Measurements from ENCODE around the gene LRRC1.

The LRRC1 gene

GRCh38 chr6:53818858-53819609, 24.2 kb downstream of the LRRC1 start:
- no peak for DNase-seq

DNA sequence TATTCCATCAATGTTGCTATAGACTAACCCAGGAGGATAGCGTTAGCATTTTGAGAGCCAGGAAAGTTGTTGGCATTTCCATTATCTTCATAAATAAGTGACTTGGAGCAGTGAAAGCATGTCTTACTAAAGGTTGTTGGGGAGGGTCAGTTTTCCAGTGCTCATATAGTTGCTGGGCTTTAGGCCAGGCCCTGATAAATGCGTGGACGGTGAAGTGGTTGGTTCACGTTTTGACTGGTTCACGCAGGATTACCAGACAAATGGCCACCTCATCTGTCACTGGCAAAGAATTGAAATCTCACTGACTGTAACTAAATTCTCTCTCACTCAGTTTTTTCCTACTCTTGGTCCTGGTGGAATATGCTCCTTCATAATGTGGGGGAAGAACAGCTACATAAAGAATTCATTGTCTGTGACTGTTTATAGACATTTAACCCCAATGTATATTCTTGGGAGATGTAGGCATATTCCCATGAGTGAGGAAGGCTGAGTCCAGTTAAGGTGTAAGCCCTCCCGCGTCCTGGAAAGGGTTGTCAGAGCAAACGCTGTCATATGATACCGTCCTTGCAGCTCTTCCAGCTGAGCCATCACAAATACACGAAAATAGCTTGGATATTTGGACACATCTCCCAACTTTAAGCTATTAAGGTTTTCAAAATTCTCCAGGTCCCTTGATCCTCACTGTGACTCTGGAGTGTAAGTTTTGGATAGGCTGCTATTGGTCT, 27.8 kb downstream of the LRRC1 start:
- no peak for DNase-seq

- no peak for DNase-seq
These were observed 29.9 kb downstream of the LRRC1 start for GRCh38 chr6:53824714-53825113.

GRCh38 chr6:53825532-53826321, 30.9 kb downstream of the LRRC1 start:
- DNase-seq = no peak

DNA sequence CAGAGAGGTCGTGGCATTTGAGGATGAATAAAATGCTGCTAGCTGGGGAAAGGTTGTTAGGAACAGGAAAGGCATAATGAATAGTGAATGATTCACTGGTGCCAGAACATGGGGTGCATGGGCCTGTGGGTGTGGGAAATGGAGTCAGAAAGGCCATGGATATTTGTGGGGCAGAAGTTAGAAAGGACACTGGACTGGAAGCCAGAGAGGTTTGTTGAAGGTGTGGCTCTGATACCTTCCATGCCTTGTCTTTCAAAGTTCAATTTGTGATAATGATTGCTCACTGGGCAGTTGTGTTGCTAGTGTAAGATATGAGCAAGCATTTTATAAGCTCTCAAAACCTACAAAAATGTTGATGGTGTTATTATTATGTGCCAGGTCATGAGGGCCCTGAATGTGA, 32.7 kb downstream of the LRRC1 start:
- DNase-seq = no peak

- DNase-seq = no peak
These were observed 33.4 kb downstream of the LRRC1 start for GRCh38 chr6:53828215-53828614.

DNA sequence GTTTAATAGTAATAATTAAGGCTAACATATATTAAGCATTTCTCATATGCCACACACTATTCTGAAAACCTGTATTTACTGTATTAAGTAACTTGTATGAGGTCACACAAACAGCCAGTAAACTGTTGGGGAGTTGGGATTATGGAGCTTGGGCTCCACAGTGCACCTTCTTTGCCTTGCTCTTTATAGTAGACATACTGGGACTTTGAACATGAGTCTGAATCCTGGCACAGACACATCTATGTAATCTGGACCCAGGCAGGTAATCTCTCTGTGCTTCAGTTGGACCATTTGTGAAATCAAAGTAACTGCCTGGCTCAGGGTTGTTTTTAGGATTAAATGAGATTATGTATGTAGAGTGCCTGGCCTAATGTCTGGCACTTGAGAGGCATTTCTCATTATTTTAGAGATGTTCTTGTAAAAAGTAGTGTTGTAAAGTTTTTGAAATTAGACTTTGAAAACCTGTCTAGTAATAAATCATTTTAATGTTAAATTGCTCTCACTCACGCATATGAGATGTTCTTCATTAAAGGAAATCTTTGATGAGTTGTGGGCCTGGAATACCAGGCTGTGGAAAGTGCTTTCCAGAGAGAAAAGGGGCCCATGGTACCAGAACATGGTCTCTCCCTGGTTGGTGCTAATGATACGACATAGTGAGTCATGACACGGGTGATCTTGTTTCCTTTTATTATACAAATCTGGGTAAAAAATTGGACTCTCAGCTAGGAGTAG, 34.3 kb downstream of the LRRC1 start:
- no peak for DNase-seq

DNA sequence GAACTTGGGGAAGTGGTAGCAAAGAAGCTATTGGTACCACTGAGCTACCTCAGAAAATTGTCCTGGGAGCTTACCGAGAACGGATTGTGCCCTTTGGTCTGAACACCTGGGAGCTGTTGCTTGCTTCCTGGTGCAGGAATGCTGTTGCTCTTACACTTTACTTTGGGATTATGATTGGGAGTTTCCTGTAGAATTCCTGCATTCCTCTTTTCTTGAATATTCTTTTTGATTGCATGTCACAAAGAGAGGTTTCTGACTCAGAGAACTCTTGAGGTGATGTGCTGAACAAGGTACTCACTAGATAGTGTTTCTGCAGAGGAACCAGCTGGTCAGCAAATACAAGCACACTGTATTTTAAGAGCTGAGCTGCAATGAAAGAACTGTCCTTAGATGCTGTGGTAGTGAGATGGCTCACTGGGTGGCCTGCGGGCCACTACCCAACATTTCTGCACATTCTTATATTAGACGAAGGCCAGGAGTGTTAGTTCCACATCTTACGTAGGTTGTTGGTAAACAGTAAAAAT, 35.0 kb downstream of the LRRC1 start:
- DNase-seq = no peak

GRCh38 chr6:53830366-53830765, 35.6 kb downstream of the LRRC1 start:
- no peak for DNase-seq

- DNase-seq = no peak
These were observed 36.5 kb downstream of the LRRC1 start for GRCh38 chr6:53831081-53831869.

- no peak for DNase-seq
These were observed 37.3 kb downstream of the LRRC1 start for GRCh38 chr6:53831936-53832660.

GRCh38 chr6:53833155-53833554, 38.4 kb downstream of the LRRC1 start:
- no peak for DNase-seq

GRCh38 chr6:53834132-53834531, 39.3 kb downstream of the LRRC1 start:
- DNase-seq = no peak

DNA sequence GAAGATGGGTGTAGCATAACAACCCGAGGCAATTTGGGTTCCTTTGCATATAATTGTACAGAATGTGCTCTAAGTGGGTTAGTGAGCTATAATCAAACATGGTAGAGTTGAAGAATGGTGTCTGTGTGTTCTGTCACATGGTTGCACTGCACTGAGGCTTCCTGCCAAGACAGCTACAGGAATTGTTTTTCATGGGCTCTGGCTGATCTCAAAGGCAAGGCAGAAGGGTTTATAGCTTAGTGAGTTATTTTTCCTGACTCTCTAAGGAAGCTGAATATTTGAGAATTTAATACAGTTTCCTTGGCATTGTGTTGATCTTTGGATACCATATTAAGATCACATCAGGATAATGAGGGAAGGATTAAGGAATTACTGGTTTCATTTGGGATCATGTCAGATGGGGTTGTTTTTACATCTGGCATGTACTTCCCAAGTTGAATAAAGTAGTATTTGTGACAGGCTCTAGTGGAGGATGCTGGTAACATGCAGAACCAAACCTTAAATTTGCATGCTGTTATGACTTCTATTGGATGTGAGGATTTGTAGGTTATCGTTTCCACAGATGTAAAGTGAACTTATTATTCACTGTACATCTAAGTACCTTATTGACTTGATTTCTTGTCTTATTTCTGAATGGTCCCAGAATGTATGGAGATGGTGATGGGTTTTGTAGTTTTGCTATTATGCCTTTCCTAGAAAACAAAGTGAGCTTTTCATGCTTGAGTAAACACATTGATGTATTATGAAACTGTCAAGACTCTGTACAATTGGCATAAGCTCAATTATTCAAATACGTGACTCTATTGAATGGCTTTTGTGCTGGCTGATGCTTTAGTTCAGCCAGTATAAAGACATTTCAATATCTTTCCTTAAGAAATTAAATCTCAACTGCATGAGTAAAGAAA, 43.3 kb downstream of the LRRC1 start:
- DNase-seq = peak; percentile 57

GRCh38 chr6:53840027-53840426, 45.2 kb downstream of the LRRC1 start:
- no peak for DNase-seq

DNA sequence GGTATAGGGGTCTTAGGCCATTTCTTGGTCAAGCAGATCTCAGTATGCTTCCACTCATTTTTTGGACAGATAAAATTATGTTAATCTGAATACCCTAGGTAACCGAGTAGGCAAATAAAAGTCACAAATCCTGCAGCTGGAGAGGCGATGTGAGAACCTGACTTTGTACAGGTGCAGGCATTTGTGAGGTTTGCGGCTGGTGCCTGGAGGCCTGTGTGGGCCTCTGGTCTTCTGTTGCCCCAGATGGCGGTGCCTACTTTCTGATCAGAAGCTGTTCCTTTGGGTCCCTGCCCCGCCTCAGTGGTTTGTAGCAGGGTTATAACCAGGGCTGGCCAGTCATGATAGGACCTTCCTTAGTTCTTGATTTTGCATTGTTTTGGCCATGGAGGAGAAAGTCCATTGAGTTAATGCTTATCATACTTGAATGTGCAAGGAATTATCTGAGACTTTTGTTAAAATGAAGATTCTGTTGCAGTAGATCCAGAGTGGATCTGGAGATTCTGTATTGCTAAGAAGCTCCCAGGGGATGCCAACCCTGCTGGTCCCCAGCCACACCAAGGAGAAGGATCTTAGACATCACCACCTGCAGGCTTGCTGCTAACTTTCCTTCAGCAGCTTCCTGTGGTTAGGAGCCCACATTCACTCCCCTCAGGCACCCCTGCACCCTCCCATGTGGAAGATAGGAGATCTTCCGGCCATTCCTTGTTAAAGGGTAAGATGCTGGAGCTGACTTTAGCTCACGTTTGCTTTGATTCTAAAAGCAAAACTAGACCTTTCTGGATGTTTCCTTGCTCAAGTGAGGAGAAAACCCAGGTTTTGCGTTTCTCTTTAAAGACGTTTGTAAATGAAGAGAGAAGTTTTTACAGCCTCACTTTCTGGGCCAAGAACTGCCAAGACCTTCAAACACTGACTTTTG, 50.7 kb downstream of the LRRC1 start:
- no peak for DNase-seq

- DNase-seq = no peak
These were observed 51.4 kb downstream of the LRRC1 start for GRCh38 chr6:53846250-53846649.

DNA sequence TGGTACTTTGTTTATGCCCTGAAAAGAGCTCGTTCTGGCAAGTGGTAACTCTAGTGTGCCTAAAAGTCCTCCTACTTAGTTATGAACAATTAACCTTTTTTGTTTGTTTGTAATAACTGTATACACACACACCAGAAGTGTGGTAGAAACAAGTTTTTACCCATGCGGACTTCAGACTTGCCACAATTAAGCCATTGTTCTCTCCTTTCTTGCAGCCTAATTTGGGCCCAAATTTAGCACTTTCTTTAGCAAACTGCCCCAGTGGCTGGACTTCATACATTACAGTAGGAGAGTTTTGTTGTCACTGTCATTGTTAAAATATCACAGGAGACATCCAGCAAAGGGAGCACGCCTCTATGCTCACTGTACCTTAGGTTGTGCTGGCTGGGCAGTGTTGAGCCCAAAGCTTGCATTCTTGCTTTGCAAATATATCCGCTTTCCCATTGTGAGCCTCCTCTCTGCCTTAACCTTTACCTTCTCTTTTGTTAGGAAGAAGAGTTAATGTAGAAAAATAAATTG, 53.0 kb downstream of the LRRC1 start:
- DNase-seq = no peak

DNA sequence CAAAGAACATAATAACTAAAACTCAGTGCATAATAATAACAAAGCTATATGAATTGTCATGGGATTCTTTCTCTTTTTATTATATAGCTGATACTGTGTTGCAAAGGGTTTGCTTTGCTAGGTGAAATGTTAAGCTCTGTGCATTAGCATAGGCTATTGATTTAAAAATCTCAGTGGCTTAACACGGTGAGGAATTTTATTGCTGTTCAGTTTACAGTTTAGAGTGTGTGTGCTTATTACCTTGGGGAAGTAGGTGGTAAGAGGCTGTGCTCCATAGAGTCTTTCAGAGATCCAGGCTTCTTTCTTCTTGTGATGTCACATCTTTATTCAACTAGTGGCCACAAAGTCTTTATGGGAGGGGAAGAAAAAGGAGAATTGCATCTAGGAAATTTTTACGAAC, 55.7 kb downstream of the LRRC1 start:
- DNase-seq = no peak
